Mesenchymal stem cell (in vitro differentiated cells and primary cell): Measurements from ENCODE around the gene HORMAD2.
A peak's percentile ranks its signal among the peaks of the same experiment; 100 is the strongest.

Experiments used
- DNase-seq: peaks from one replicate; pipeline ENCODE4 v3.0.0-alpha.2; 2013
- H2AFZ ChIP-seq: one replicate; pipeline ENCODE4 v1.6.1; 2013; ENCODE audit warnings: low read depth, mild to moderate bottlenecking, control low read depth, inconsistent platforms, low read length, moderate library complexity
- H2AK5ac ChIP-seq: 2 replicates; pipeline ENCODE4 v1.6.1; 2013; ENCODE audit warnings: low read length, moderate library complexity, mild to moderate bottlenecking, inconsistent platforms; ENCODE audit not compliant: severe bottlenecking
- H2BK120ac ChIP-seq: one replicate; pipeline ENCODE4 v1.6.1; 2013; ENCODE audit warnings: low read depth, mild to moderate bottlenecking, inconsistent platforms, low read length, moderate library complexity
- H2BK12ac ChIP-seq, 2 experiments: one replicate each; pipeline ENCODE4 v1.6.1; 2013; ENCODE audit warnings: inconsistent platforms in 2 of 2, low read length in 2 of 2, mild to moderate bottlenecking in 2 of 2, moderate library complexity in 2 of 2, control low read depth in 1 of 2
- H2BK15ac ChIP-seq: one replicate; pipeline ENCODE4 v1.6.1; 2013; ENCODE audit warnings: mild to moderate bottlenecking, low read depth, inconsistent platforms; ENCODE audit not compliant: poor library complexity, severe bottlenecking
- H2BK5ac ChIP-seq: 2 replicates; pipeline ENCODE4 v1.6.1; 2013; ENCODE audit warnings: low read depth, mild to moderate bottlenecking, low read length, control low read depth, inconsistent platforms; ENCODE audit not compliant: poor library complexity, severe bottlenecking
- H3K14ac ChIP-seq, 2 experiments: one replicate each; pipeline ENCODE4 v1.6.1; 2013; ENCODE audit warnings: inconsistent platforms in 2 of 2, low read length in 2 of 2, control low read depth in 1 of 2, mild to moderate bottlenecking in 1 of 2, moderate library complexity in 1 of 2
- H3K18ac ChIP-seq, 2 experiments: one replicate each; pipeline ENCODE4 v1.6.1; 2013; ENCODE audit warnings: inconsistent platforms in 2 of 2, low read length in 2 of 2, control low read depth in 1 of 2, low read depth in 1 of 2, mild to moderate bottlenecking in 1 of 2
- H3K23ac ChIP-seq, 2 experiments: one replicate each; pipeline ENCODE4 v1.6.1; 2013; ENCODE audit warnings: inconsistent platforms in 2 of 2, low read length in 2 of 2, mild to moderate bottlenecking in 2 of 2, moderate library complexity in 2 of 2, control low read depth in 1 of 2
- H3K27ac ChIP-seq: 2 replicates; pipeline ENCODE4 v1.5.1; 2013; ENCODE audit warnings: mild to moderate bottlenecking, moderate library complexity, low read length, control low read depth, inconsistent platforms; ENCODE audit not compliant: poor library complexity, severe bottlenecking
- H3K27me3 ChIP-seq, 2 experiments: 2 replicates each; pipeline versions ENCODE4 v1.6.1 to v1.7.0; 2013; ENCODE audit warnings: low read length in 2 of 2, mild to moderate bottlenecking in 2 of 2, moderate library complexity in 2 of 2, control low read depth in 1 of 2, inconsistent platforms in 1 of 2; ENCODE audit not compliant: control insufficient read depth in 1 of 2, insufficient read depth in 1 of 2
- H3K36me3 ChIP-seq, 2 experiments: 2 replicates each; pipeline versions ENCODE4 v1.6.1 to v1.7.0; 2013; ENCODE audit warnings: low read length in 2 of 2, control low read depth in 1 of 2, inconsistent platforms in 1 of 2, low read depth in 1 of 2, mild to moderate bottlenecking in 1 of 2; ENCODE audit not compliant: insufficient read depth in 2 of 2, control insufficient read depth in 1 of 2
- H3K4ac ChIP-seq, 2 experiments: one replicate each; pipeline ENCODE4 v1.6.1; 2013; ENCODE audit warnings: inconsistent platforms in 2 of 2, low read length in 2 of 2, mild to moderate bottlenecking in 2 of 2, moderate library complexity in 2 of 2, control low read depth in 1 of 2, low read depth in 1 of 2
- H3K4me1 ChIP-seq: 2 replicates; pipeline ENCODE4 v1.6.1; 2013; ENCODE audit warnings: low read depth, low read length, control low read depth; ENCODE audit not compliant: control insufficient read depth, insufficient read depth
- H3K4me2 ChIP-seq: 2 replicates; pipeline ENCODE4 v1.6.1; 2013; ENCODE audit warnings: low read length, mild to moderate bottlenecking, inconsistent platforms; ENCODE audit not compliant: poor library complexity, severe bottlenecking
- H3K4me3 ChIP-seq, 2 experiments: 2 replicates each; pipeline versions ENCODE4 v1.5.1 to v1.7.0; 2013; ENCODE audit warnings: low read length in 2 of 2, mild to moderate bottlenecking in 2 of 2, control low read depth in 1 of 2, low read depth in 1 of 2; ENCODE audit not compliant: insufficient read depth in 1 of 2
- H3K79me1 ChIP-seq: replicated peaks from 2 replicates; pipeline ENCODE4 v1.6.1; 2013; ENCODE audit warnings: mild to moderate bottlenecking, control low read depth, low read length, inconsistent platforms; ENCODE audit not compliant: poor library complexity, severe bottlenecking
- H3K9ac ChIP-seq: 2 replicates; pipeline ENCODE4 v1.7.0; 2013; ENCODE audit warnings: mild to moderate bottlenecking, low read length, moderate library complexity
- H3K9me3 ChIP-seq: 2 replicates; pipeline ENCODE4 v1.7.0; 2013; ENCODE audit warnings: mild to moderate bottlenecking, low read length; ENCODE audit not compliant: control insufficient read depth
- H4K8ac ChIP-seq: one replicate; pipeline ENCODE4 v1.6.1; 2013; ENCODE audit warnings: inconsistent platforms, mild to moderate bottlenecking, low read length, moderate library complexity
- H4K91ac ChIP-seq: one replicate; pipeline ENCODE4 v1.6.1; 2013; ENCODE audit warnings: mild to moderate bottlenecking, low read length, inconsistent platforms
- WGBS: methylation state at CpG from one replicate; pipeline ENCODE4 v1.1.7; 2013; ENCODE audit warnings: mixed read lengths; 5-methylcytosine and 5-hydroxymethylcytosine counted together

The HORMAD2 gene

DNA sequence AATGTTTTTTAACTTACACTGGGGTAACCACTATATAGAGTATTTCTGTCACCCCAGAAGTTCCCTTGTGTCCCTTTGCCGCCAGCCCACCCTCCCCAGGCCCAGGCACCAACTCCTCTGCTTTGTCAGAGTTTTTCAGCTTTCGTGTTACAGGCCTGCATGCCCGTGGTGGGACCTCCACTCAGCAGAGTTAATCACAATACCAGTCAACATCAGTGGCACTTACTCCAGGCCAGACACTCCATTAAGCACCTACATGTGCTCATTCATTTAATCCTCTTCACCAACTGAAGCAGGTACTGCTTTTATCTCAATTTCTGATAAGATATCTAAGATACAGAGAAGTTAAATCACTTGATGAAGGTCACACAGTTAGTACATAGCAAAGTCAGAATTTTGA, 103.0 kb downstream of the HORMAD2 start:
- peak overlapping the region; percentile 29 for H2BK15ac ChIP-seq
- H4K8ac ChIP-seq: peak overlapping the region; percentile 59
- peaks cover 9% of the 10 kb centered on the region for H3K4me1 ChIP-seq
- no peaks in the 10 kb centered on the region for H3K9me3 ChIP-seq
- peak overlapping the region; percentile 57 for H4K91ac ChIP-seq
- H3K27ac ChIP-seq: peak overlapping the region; percentile 89
- H3K23ac ChIP-seq: no peak overlapping the region
- peak overlapping the region in 1 of 2 experiments; percentile 71 for H3K14ac ChIP-seq
- peak overlapping the region; percentile 82 to 89 for H3K18ac ChIP-seq
- DNase-seq: peak; percentile 41
- H3K27me3 ChIP-seq: no peaks in the 10 kb centered on the region
- peak overlapping the region; percentile 84 for H2BK5ac ChIP-seq
- peak overlapping the region; percentile 59 to 96 for H2BK12ac ChIP-seq
- H3K4me3 ChIP-seq: no peak overlapping the region
- no peak overlapping the region for H2AFZ ChIP-seq
- H2AK5ac ChIP-seq: peak overlapping the region; percentile 88
- H3K4ac ChIP-seq: peak overlapping the region; percentile 73 to 85
- no peaks in the 10 kb centered on the region for H3K79me1 ChIP-seq
- no peaks in the 10 kb centered on the region for H3K36me3 ChIP-seq
- no peak overlapping the region for H2BK120ac ChIP-seq
- WGBS: 75% methylated on average over 3 of the region's 3 CpGs
- no peak overlapping the region for H3K4me2 ChIP-seq
- H3K9ac ChIP-seq: no peak overlapping the region

- no peak overlapping the region for H3K4ac ChIP-seq
- no peak overlapping the region for H2BK120ac ChIP-seq
- peak; percentile 85 for DNase-seq
- no peaks in the 10 kb centered on the region for H3K79me1 ChIP-seq
- H3K27me3 ChIP-seq: no peaks in the 10 kb centered on the region
- H3K4me1 ChIP-seq: peaks cover 7% of the 10 kb centered on the region
- no peak overlapping the region for H2BK12ac ChIP-seq
- no peak overlapping the region for H2AFZ ChIP-seq
- H3K36me3 ChIP-seq: no peaks in the 10 kb centered on the region
- no peak overlapping the region for H2AK5ac ChIP-seq
- H2BK5ac ChIP-seq: no peak overlapping the region
- no peak overlapping the region for H4K91ac ChIP-seq
- no peak overlapping the region for H3K4me2 ChIP-seq
- H3K4me3 ChIP-seq: no peak overlapping the region
- no peak overlapping the region for H3K18ac ChIP-seq
- H3K14ac ChIP-seq: no peak overlapping the region
- no peak overlapping the region for H3K9ac ChIP-seq
- no peaks in the 10 kb centered on the region for H3K9me3 ChIP-seq
- 10% methylated on average over 2 of the region's 2 CpGs for WGBS
- no peak overlapping the region for H3K23ac ChIP-seq
- no peak overlapping the region for H4K8ac ChIP-seq
- H3K27ac ChIP-seq: peak overlapping the region; percentile 89
- no peak overlapping the region for H2BK15ac ChIP-seq
These were observed 103.6 kb downstream of the HORMAD2 start for GRCh38 chr22:30183861-30184278.

DNA sequence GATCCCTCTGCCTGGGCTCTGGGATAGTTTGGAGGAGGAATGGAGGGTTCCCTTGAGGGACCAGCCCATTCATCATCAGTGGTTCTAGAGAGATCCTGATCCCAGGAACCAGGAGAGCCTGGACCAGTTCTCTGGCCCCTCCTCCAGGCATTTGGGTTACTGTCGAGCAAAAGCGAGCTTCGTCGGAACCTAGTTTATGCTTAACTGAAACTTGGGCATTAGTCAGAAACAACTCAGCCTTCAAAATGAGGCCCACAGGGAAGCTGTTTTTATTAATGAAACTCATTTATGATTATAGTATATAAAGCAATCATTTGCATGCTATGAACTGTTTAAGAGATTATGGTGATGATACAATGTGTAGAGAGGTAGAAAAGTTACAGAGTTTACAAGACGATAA, 104.9 kb downstream of the HORMAD2 start:
- Histone ChIP-seq H3K9me3 (no peaks in the 10 kb centered on the region), H2AK5ac (peak overlapping the region; percentile 71), H3K18ac (peak overlapping the region; percentile 21 to 47), H3K4me2 (no peak overlapping the region), H3K36me3 (no peaks in the 10 kb centered on the region), H2AFZ (no peak overlapping the region), H2BK5ac (peak overlapping the region; percentile 59), H4K91ac (peak overlapping the region; percentile 55), H3K9ac (no peak overlapping the region), H3K27me3 (no peaks in the 10 kb centered on the region), H4K8ac (no peak overlapping the region), H3K4me1 (peaks cover 7% of the 10 kb centered on the region), H3K79me1 (no peaks in the 10 kb centered on the region), H3K4ac (no peak overlapping the region), H3K27ac (peak overlapping the region; percentile 78), H2BK15ac (no peak overlapping the region), H3K4me3 (no peak overlapping the region), H3K14ac (no peak overlapping the region), H2BK12ac (peak overlapping the region in 1 of 2 experiments; percentile 49), H3K23ac (no peak overlapping the region), H2BK120ac (no peak overlapping the region)
- peak; percentile 45 for DNase-seq
- 55% methylated on average over 4 of the region's 5 CpGs for WGBS

GRCh38 chr22:30185549-30185948, 105.3 kb downstream of the HORMAD2 start:
- H3K79me1 ChIP-seq: no peaks in the 10 kb centered on the region
- H2BK5ac ChIP-seq: no peak overlapping the region
- H3K4me2 ChIP-seq: no peak overlapping the region
- H2BK12ac ChIP-seq: no peak overlapping the region
- H2BK120ac ChIP-seq: no peak overlapping the region
- no peak for DNase-seq
- no peak overlapping the region for H4K8ac ChIP-seq
- H3K27me3 ChIP-seq: no peaks in the 10 kb centered on the region
- H3K4ac ChIP-seq: no peak overlapping the region
- H2BK15ac ChIP-seq: no peak overlapping the region
- H3K4me1 ChIP-seq: peaks cover 7% of the 10 kb centered on the region
- no peak overlapping the region for H3K14ac ChIP-seq
- H3K27ac ChIP-seq: peak overlapping the region; percentile 78
- no peaks in the 10 kb centered on the region for H3K9me3 ChIP-seq
- no peak overlapping the region for H2AK5ac ChIP-seq
- no peak overlapping the region for H4K91ac ChIP-seq
- H3K18ac ChIP-seq: no peak overlapping the region
- H3K9ac ChIP-seq: no peak overlapping the region
- no peak overlapping the region for H3K23ac ChIP-seq
- H2AFZ ChIP-seq: no peak overlapping the region
- H3K4me3 ChIP-seq: no peak overlapping the region
- H3K36me3 ChIP-seq: no peaks in the 10 kb centered on the region
